H9 (cell line): Measurements from ENCODE around the gene SPTBN1. TPM values are rescaled to one million over a fixed set of nuclear protein-coding genes. Genes with fewer than 3 reads are reported as not detected.

Experiments
- DNase-seq: peaks from one replicate; pipeline ENCODE4 v3.0.0-alpha.2; 2017
- H2AFZ ChIP-seq: one replicate; pipeline ENCODE4 v1.6.1; 2013; ENCODE audit warnings: mild to moderate bottlenecking, low read length, control low read depth, moderate library complexity
- H2AK5ac ChIP-seq: 2 replicates; pipeline ENCODE4 v1.6.1; 2013; ENCODE audit warnings: low read length, control low read depth, mixed read lengths; ENCODE audit not compliant: insufficient read length
- H2BK120ac ChIP-seq: one replicate; pipeline ENCODE4 v1.6.1; 2013; ENCODE audit warnings: low read depth, mild to moderate bottlenecking, low read length, control low read depth, inconsistent platforms; ENCODE audit not compliant: poor library complexity, severe bottlenecking
- H2BK12ac ChIP-seq: 2 replicates; pipeline ENCODE4 v1.6.1; 2013; ENCODE audit warnings: low read length, control low read depth, mixed read lengths, low read depth; ENCODE audit not compliant: insufficient read length
- H2BK15ac ChIP-seq: 2 replicates; pipeline ENCODE4 v1.6.1; 2013; ENCODE audit warnings: low read depth, low read length, control low read depth
- H2BK20ac ChIP-seq: one replicate; pipeline ENCODE4 v1.6.1; 2013; ENCODE audit warnings: low read depth, mild to moderate bottlenecking, low read length, control low read depth, inconsistent platforms; ENCODE audit not compliant: poor library complexity, severe bottlenecking
- H2BK5ac ChIP-seq: 2 replicates; pipeline ENCODE4 v1.6.1; 2013; ENCODE audit warnings: low read length, control low read depth, mixed read lengths; ENCODE audit not compliant: insufficient read length
- H3K14ac ChIP-seq: 2 replicates; pipeline ENCODE4 v1.6.1; 2013; ENCODE audit warnings: low read length, control low read depth; ENCODE audit not compliant: insufficient read depth
- H3K18ac ChIP-seq: 2 replicates; pipeline ENCODE4 v1.6.1; 2013; ENCODE audit warnings: low read depth, mild to moderate bottlenecking, mixed read lengths, low read length, control low read depth; ENCODE audit not compliant: insufficient read length
- H3K23ac ChIP-seq: 2 replicates; pipeline ENCODE4 v1.6.1; 2013; ENCODE audit warnings: low read length, control low read depth, mixed read lengths, low read depth; ENCODE audit not compliant: insufficient read length
- H3K23me2 ChIP-seq: 2 replicates; pipeline ENCODE4 v1.6.1; 2013; ENCODE audit warnings: low read depth, mild to moderate bottlenecking, mixed read lengths, low read length, control low read depth; ENCODE audit not compliant: insufficient read length, poor library complexity, severe bottlenecking
- H3K27ac ChIP-seq: 2 replicates; pipeline ENCODE4 v1.5.1; 2013; ENCODE audit warnings: low read length, control low read depth, mixed read lengths, low read depth; ENCODE audit not compliant: insufficient read length
- H3K27me3 ChIP-seq: 2 replicates; pipeline ENCODE4 v1.6.1; 2013; ENCODE audit warnings: low read length, control low read depth, inconsistent platforms; ENCODE audit not compliant: insufficient read depth
- H3K4ac ChIP-seq: 2 replicates; pipeline ENCODE4 v1.6.1; 2013; ENCODE audit warnings: low read depth, mild to moderate bottlenecking, control low read depth, inconsistent platforms, low read length, moderate library complexity
- H3K4me1 ChIP-seq: 2 replicates; pipeline ENCODE4 v1.6.1; 2013; ENCODE audit warnings: low read length, control low read depth, inconsistent platforms; ENCODE audit not compliant: insufficient read depth
- H3K4me2 ChIP-seq: 2 replicates; pipeline ENCODE4 v1.6.1; 2013; ENCODE audit warnings: low read length, control low read depth, mixed read lengths; ENCODE audit not compliant: insufficient read length, insufficient read depth
- H3K56ac ChIP-seq: 2 replicates; pipeline ENCODE4 v1.6.1; 2013; ENCODE audit warnings: low read depth, mild to moderate bottlenecking, mixed read lengths, low read length, control low read depth; ENCODE audit not compliant: insufficient read length
- H3K79me1 ChIP-seq: 2 replicates; pipeline ENCODE4 v1.6.1; 2013; ENCODE audit warnings: low read depth, mild to moderate bottlenecking, moderate library complexity, low read length, control low read depth, inconsistent platforms; ENCODE audit not compliant: insufficient read depth, poor library complexity, severe bottlenecking
- H3K79me2 ChIP-seq: 2 replicates; pipeline ENCODE4 v1.6.1; 2013; ENCODE audit warnings: low read length, control low read depth, inconsistent platforms; ENCODE audit not compliant: insufficient read depth
- H3K9ac ChIP-seq: 2 replicates; pipeline ENCODE4 v1.6.1; 2013; ENCODE audit warnings: low read length, control low read depth, mixed read lengths; ENCODE audit not compliant: insufficient read length; ENCODE audit errors: extremely low read depth
- H3K9me3 ChIP-seq: one replicate; pipeline ENCODE4 v1.6.1; 2013; ENCODE audit warnings: low read depth, low read length, inconsistent platforms; ENCODE audit not compliant: control insufficient read depth
- H3T11ph ChIP-seq: one replicate; pipeline ENCODE4 v1.6.1; 2013; ENCODE audit warnings: mild to moderate bottlenecking, low read length, control low read depth, inconsistent platforms
- H4K20me1 ChIP-seq: one replicate; pipeline ENCODE4 v1.6.1; 2013; ENCODE audit not compliant: control insufficient read depth, insufficient read length, insufficient read depth
- H4K5ac ChIP-seq: 2 replicates; pipeline ENCODE4 v1.6.1; 2013; ENCODE audit warnings: low read depth, mild to moderate bottlenecking, mixed read lengths, low read length, control low read depth; ENCODE audit not compliant: insufficient read length
- H4K8ac ChIP-seq: replicated peaks from 2 replicates; pipeline ENCODE4 v1.6.1; 2013; ENCODE audit warnings: low read length, control low read depth, mixed read lengths, low read depth; ENCODE audit not compliant: insufficient read length
- H4K91ac ChIP-seq: 2 replicates; pipeline ENCODE4 v1.6.1; 2013; ENCODE audit warnings: low read depth, mild to moderate bottlenecking, moderate library complexity, mixed read lengths, low read length, control low read depth; ENCODE audit not compliant: insufficient read length
- H3K27ac Mint-ChIP-seq, 3 experiments: 2 replicates in 2 of 3; 3 replicates in 1 of 3; pipeline ENCODE4 v1.8.0; 2020 to 2021; ENCODE audit warnings: mixed read lengths in 3 of 3, mild to moderate bottlenecking in 1 of 3, moderate library complexity in 1 of 3
- H3K27me3 Mint-ChIP-seq: 2 replicates; pipeline ENCODE4 v1.8.0; 2021; ENCODE audit warnings: low read depth, mild to moderate bottlenecking, moderate library complexity, mixed read lengths
- H3K36me3 Mint-ChIP-seq, 3 experiments: 2 replicates in 2 of 3; 3 replicates in 1 of 3; pipeline ENCODE4 v1.8.0; 2020 to 2021; ENCODE audit warnings: low read depth in 3 of 3, mixed read lengths in 3 of 3; ENCODE audit not compliant: insufficient read depth in 1 of 3
- H3K4me1 Mint-ChIP-seq, 2 experiments: 2 replicates each; pipeline ENCODE4 v1.8.0; 2020; ENCODE audit warnings: mixed read lengths in 2 of 2
- H3K4me3 Mint-ChIP-seq, 2 experiments: 2 replicates in 1 of 2; 3 replicates in 1 of 2; pipeline ENCODE4 v1.8.0; 2020 to 2021; ENCODE audit warnings: mild to moderate bottlenecking in 2 of 2, mixed read lengths in 2 of 2, moderate library complexity in 1 of 2
- H3K9me3 Mint-ChIP-seq, 2 experiments: 2 replicates in 1 of 2; 3 replicates in 1 of 2; pipeline ENCODE4 v1.8.0; 2020; ENCODE audit warnings: mild to moderate bottlenecking in 2 of 2, mixed read lengths in 2 of 2, moderate library complexity in 1 of 2
- WGBS: extraction: QIAGEN DNeasy Blood & Tissue Kit; methylation state at CpG from one replicate; pipeline ENCODE4 v1.1.7; 2013; ENCODE audit warnings: missing lambda C conversion rate, low lambda C conversion rate, mixed read lengths; ENCODE audit not compliant: insufficient read length; ENCODE audit errors: extremely low coverage; 5-methylcytosine and 5-hydroxymethylcytosine counted together
- total RNA-seq: library from RNA; stranded (reverse); gene quantifications from 2 replicates; pipeline ENCODE4 v1.2.1, GENCODE V29; 2021
- TF ChIP-seq, protein P1 (sequence below): fragments of 200-600 bp; sonication (generic); conservative IDR thresholded peaks from 3 replicates; pipeline ENCODE4 v1.8.0; 2021; ENCODE audit warnings: antibody characterized with exemption, mild to moderate bottlenecking

Gene SPTBN1
- total RNA-seq, 1 experiment from 2014 or later = 164 TPM

DNA sequence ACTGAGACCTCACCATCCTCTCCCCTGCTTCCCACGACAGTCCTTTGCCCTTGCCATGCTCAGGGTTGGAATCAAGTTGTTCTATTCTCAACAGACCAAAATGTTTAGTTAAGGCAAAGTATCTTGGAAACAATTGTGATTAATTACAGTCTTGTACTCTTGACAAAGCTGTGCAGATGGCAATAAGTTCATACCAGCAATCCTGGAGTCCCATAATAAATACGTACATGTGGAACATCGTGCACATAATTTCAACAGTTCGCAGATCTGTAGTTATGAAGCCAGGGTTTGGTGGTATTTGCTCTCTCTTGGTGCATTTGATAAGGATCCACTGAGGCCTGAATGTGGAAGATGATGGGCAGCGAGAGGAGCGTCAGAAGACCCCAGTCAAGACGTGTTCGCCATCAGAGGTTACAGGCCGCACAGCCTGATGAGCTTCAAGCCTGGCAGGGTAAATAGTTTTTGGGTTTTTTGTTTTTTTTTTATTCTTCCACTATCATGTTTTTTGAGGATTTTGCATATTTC, 214.4 kb downstream of the SPTBN1 start:
- Histone ChIP-seq H2AK5ac (no peak overlapping the region), H2AFZ (no peak overlapping the region), H4K5ac (no peak overlapping the region), H3K4ac (no peak overlapping the region), H2BK5ac (no peak overlapping the region), H3K23me2 (no peaks in the 10 kb centered on the region), H3K56ac (no peak overlapping the region), H3K27me3 (no peaks in the 10 kb centered on the region), H2BK20ac (no peak overlapping the region), H3K14ac (no peak overlapping the region), H4K91ac (no peak overlapping the region), H3K9me3 (no peaks in the 10 kb centered on the region), H3K4me2 (no peak overlapping the region), H3K27ac (no peak overlapping the region), H2BK15ac (no peak overlapping the region), H4K8ac (no peak overlapping the region), H2BK120ac (no peak overlapping the region), H3T11ph (no peak overlapping the region), H3K4me1 (peaks cover 3% of the 10 kb centered on the region; the same call in 1 of the 2 replicates), H3K9ac (no peak overlapping the region), H3K79me2 (no peaks in the 10 kb centered on the region), H2BK12ac (no peak overlapping the region), H4K20me1 (no peaks in the 10 kb centered on the region), H3K18ac (no peak overlapping the region), H3K79me1 (no peaks in the 10 kb centered on the region), H3K23ac (no peak overlapping the region)
- WGBS = no CpG with 5 or more reads among the region's 9 CpGs
- H3K4me3 Mint-ChIP-seq = no peak overlapping the region
- H3K27ac Mint-ChIP-seq = no peak overlapping the region; a peak in 1 of 7 replicates
- TF ChIP-seq, protein P1, sequence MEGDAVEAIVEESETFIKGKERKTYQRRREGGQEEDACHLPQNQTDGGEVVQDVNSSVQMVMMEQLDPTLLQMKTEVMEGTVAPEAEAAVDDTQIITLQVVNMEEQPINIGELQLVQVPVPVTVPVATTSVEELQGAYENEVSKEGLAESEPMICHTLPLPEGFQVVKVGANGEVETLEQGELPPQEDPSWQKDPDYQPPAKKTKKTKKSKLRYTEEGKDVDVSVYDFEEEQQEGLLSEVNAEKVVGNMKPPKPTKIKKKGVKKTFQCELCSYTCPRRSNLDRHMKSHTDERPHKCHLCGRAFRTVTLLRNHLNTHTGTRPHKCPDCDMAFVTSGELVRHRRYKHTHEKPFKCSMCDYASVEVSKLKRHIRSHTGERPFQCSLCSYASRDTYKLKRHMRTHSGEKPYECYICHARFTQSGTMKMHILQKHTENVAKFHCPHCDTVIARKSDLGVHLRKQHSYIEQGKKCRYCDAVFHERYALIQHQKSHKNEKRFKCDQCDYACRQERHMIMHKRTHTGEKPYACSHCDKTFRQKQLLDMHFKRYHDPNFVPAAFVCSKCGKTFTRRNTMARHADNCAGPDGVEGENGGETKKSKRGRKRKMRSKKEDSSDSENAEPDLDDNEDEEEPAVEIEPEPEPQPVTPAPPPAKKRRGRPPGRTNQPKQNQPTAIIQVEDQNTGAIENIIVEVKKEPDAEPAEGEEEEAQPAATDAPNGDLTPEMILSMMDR = no peak
- H3K27me3 Mint-ChIP-seq = no peaks in the 10 kb centered on the region
- no peaks in the 10 kb centered on the region for H3K9me3 Mint-ChIP-seq
- peaks cover 20 to 22% of the 10 kb centered on the region in 2 experiments for H3K4me1 Mint-ChIP-seq
- peaks cover 22 to 52% (median 48%) of the 10 kb centered on the region in 3 experiments for H3K36me3 Mint-ChIP-seq
- no peak for DNase-seq
